Measurements from ENCODE around the gene STAT3.

STAT3 gene

DNA sequence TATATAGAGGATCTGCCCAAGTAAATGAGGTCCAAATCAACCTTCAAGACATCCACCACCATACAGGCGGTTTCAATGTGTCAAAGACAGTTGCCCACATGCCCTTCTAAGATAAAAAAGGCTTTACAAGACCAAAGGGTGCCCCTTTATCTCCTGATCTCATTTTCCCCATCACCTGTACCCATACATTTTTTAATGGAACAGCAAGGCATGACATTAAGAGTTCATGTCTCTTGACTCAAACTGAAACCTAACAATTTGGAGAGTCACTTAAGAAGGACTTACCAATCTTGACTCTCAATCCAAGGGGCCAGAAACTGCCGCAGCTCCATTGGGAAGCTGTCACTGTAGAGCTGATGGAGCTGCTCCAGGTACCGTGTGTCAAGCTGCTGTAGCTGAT, 40.1 kb downstream of the STAT3 start:
- Histone ChIP-seq H3K36me3 (ENCODE audit: low read length) (no peaks in the 10 kb centered on the region), H3K27me3 (ENCODE audit: low read length) (no peaks in the 10 kb centered on the region), H3K27ac (ENCODE audit: low read depth, low read length) (no peak overlapping the region), H3K4me2 (ENCODE audit: low read depth, low read length, poor library complexity, severe bottlenecking) (no peak overlapping the region), H3K9me2 (replicated peaks; ENCODE audit: insufficient read depth, low read length) (no peaks in the 10 kb centered on the region), H3K9ac (ENCODE audit: low read length) (no peak overlapping the region), H3K9me3 (ENCODE audit: insufficient read depth, low read length) (no peaks in the 10 kb centered on the region), H3K79me2 (ENCODE audit: insufficient read depth, low read length) (no peaks in the 10 kb centered on the region), H3F3A (ENCODE audit: insufficient read depth) (no peaks in the 10 kb centered on the region), H4K20me1 (ENCODE audit: low read depth, low read length) (no peaks in the 10 kb centered on the region), H2AFZ (ENCODE audit: low read depth, low read length, severe bottlenecking) (no peak overlapping the region), H3K4me3 (ENCODE audit: insufficient read depth, low read length, poor library complexity, severe bottlenecking) (no peak overlapping the region)
- TF ChIP-seq, protein P1, sequence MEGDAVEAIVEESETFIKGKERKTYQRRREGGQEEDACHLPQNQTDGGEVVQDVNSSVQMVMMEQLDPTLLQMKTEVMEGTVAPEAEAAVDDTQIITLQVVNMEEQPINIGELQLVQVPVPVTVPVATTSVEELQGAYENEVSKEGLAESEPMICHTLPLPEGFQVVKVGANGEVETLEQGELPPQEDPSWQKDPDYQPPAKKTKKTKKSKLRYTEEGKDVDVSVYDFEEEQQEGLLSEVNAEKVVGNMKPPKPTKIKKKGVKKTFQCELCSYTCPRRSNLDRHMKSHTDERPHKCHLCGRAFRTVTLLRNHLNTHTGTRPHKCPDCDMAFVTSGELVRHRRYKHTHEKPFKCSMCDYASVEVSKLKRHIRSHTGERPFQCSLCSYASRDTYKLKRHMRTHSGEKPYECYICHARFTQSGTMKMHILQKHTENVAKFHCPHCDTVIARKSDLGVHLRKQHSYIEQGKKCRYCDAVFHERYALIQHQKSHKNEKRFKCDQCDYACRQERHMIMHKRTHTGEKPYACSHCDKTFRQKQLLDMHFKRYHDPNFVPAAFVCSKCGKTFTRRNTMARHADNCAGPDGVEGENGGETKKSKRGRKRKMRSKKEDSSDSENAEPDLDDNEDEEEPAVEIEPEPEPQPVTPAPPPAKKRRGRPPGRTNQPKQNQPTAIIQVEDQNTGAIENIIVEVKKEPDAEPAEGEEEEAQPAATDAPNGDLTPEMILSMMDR (IDR thresholded peaks at IDR 0.05; ENCODE audit: insufficient read depth, low read length, poor library complexity, severe bottlenecking), result no peak
- TF ChIP-seq EZH2phosphoT487 (conservative IDR thresholded peaks at IDR 0.05; ENCODE audit: low read length), result no peak

DNA sequence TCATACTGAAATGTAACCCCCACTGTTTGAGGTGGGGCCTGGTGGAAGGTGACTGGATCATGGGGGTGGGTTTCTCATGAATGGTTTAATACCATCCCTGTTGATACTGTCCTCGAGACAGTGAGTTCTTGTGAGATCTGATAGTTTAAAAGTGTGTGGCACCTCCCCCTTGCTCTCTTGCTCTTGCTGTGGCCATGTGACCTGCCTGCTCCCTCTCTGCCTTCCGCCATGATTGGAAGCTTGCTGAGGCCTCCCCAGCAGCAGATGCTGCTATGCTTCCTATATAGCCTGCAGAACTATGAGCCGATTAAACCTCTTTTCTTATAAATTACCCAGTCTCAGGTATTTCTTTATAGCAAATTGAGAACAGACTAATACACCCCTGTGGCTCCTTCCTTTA, 40.6 kb downstream of the STAT3 start:
- Histone ChIP-seq H3K79me2 (ENCODE audit: insufficient read depth, low read length) (no peaks in the 10 kb centered on the region), H3K9me3 (ENCODE audit: insufficient read depth, low read length) (no peaks in the 10 kb centered on the region), H3K27ac (ENCODE audit: low read depth, low read length) (no peak overlapping the region), H4K20me1 (ENCODE audit: low read depth, low read length) (no peaks in the 10 kb centered on the region), H3K27me3 (ENCODE audit: low read length) (no peaks in the 10 kb centered on the region), H2AFZ (ENCODE audit: low read depth, low read length, severe bottlenecking) (no peak overlapping the region), H3K4me2 (ENCODE audit: low read depth, low read length, poor library complexity, severe bottlenecking) (no peak overlapping the region), H3K4me3 (ENCODE audit: insufficient read depth, low read length, poor library complexity, severe bottlenecking) (no peak overlapping the region), H3K9ac (ENCODE audit: low read length) (no peak overlapping the region), H3K36me3 (ENCODE audit: low read length) (no peaks in the 10 kb centered on the region), H3K9me2 (replicated peaks; ENCODE audit: insufficient read depth, low read length) (no peaks in the 10 kb centered on the region), H3F3A (ENCODE audit: insufficient read depth) (no peaks in the 10 kb centered on the region)
- TF ChIP-seq EZH2phosphoT487 (conservative IDR thresholded peaks at IDR 0.05; ENCODE audit: low read length), result no peak
- TF ChIP-seq, protein P1 (IDR thresholded peaks at IDR 0.05; ENCODE audit: insufficient read depth, low read length, poor library complexity, severe bottlenecking), result no peak

DNA sequence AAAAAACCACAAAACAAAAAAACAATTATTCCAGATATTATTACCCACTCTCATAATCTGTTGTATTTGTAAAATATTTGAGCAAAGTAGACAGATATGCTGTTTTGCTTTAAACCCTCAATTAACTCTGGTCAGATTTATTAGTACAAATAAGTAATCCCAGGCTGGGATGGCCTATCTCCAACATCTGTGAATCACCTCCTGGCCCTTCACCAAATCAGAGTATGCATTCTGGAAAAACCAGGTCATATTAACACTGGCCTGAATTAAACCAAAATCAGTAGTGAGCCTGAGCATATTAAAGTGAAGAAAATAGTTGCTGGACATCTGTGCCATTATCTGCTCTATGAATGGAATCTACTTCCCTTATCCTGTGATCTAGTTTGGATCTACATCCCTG, 41.0 kb downstream of the STAT3 start:
- H3F3A ChIP-seq (ENCODE audit: insufficient read depth), result no peaks in the 10 kb centered on the region
- TF ChIP-seq EZH2phosphoT487 (conservative IDR thresholded peaks at IDR 0.05; ENCODE audit: low read length), result no peak
- TF ChIP-seq, protein P1 (IDR thresholded peaks at IDR 0.05; ENCODE audit: insufficient read depth, low read length, poor library complexity, severe bottlenecking), result no peak

More for the DNA sequence above, 41.0 kb downstream of the STAT3 start:
- Histone ChIP-seq H3K79me2 (ENCODE audit: insufficient read depth, low read length) (no peaks in the 10 kb centered on the region), H3K4me2 (ENCODE audit: low read depth, low read length, poor library complexity, severe bottlenecking) (no peak overlapping the region), H3K9me2 (replicated peaks; ENCODE audit: insufficient read depth, low read length) (no peaks in the 10 kb centered on the region), H3K9ac (ENCODE audit: low read length) (no peak overlapping the region), H3K4me3 (ENCODE audit: insufficient read depth, low read length, poor library complexity, severe bottlenecking) (no peak overlapping the region), H3K27ac (ENCODE audit: low read depth, low read length) (no peak overlapping the region), H2AFZ (ENCODE audit: low read depth, low read length, severe bottlenecking) (no peak overlapping the region), H3K9me3 (ENCODE audit: insufficient read depth, low read length) (no peaks in the 10 kb centered on the region), H4K20me1 (ENCODE audit: low read depth, low read length) (no peaks in the 10 kb centered on the region), H3K36me3 (ENCODE audit: low read length) (no peaks in the 10 kb centered on the region), H3K27me3 (ENCODE audit: low read length) (no peaks in the 10 kb centered on the region)

All from SU-DHL-6 (cell line).